ENCODE data around the gene TRAF2. TPM values are rescaled to one million over a fixed set of nuclear protein-coding genes. Genes with fewer than 3 reads are reported as not detected.
A peak's percentile ranks its signal among the peaks of the same experiment; 100 is the strongest.
"Not testable (repeated sequence)": the region's sequence is repeated elsewhere in the genome, so short reads cannot be mapped to it uniquely, and the experiment has no call there.

Gene TRAF2
- total RNA-seq, 1 donor from 2014 or later, result 16.5 TPM

- Histone ChIP-seq H3K4me1 (peaks cover 22% of the 10 kb centered on the region), H3K9me3 (no peaks in the 10 kb centered on the region), H3K27me3 (ENCODE audit: low read depth) (no peaks in the 10 kb centered on the region), H3K4me3 (no peak overlapping the region), H3K27ac (no peak overlapping the region), H3K36me3 (peaks cover 8% of the 10 kb centered on the region)
- no peak for ATAC-seq
- no peak for TF ChIP-seq CTCF (IDR thresholded peaks at IDR 0.05)
- intact Hi-C loops (cut with DNase I), result no loop called here
- no peak for DNase-seq
These were observed 17.7 kb upstream of the TRAF2 start for GRCh38 chr9:136868644-136869043.

GRCh38 chr9:136869611-136870010 lies 16.7 kb upstream of the TRAF2 start:
- H3K27me3 ChIP-seq (ENCODE audit: low read depth); intact Hi-C loops (cut with DNase I); H3K9me3 ChIP-seq; ATAC-seq; H3K4me3 ChIP-seq; DNase-seq; H3K36me3 ChIP-seq; H3K27ac ChIP-seq: not testable (repeated sequence)
- H3K4me1 ChIP-seq, result peaks cover 15% of the 10 kb centered on the region

GRCh38 chr9:136875155-136875554 lies 11.2 kb upstream of the TRAF2 start:
- no peak for TF ChIP-seq CTCF (IDR thresholded peaks at IDR 0.05)
- DNase-seq (no peak), ATAC-seq (no peak)
- Histone ChIP-seq H3K4me3 (no peak overlapping the region), H3K9me3 (no peaks in the 10 kb centered on the region), H3K36me3 (no peaks in the 10 kb centered on the region), H3K4me1 (no peaks in the 10 kb centered on the region), H3K27ac (no peak overlapping the region), H3K27me3 (ENCODE audit: low read depth) (no peaks in the 10 kb centered on the region)
- intact Hi-C loops (cut with DNase I), result no loop called here

- H3K27ac ChIP-seq, result no peak overlapping the region
- no peaks in the 10 kb centered on the region for H3K9me3 ChIP-seq
- DNase-seq, result no peak
- intact Hi-C loops (cut with DNase I), result no loop called here
- ATAC-seq, result no peak
- H3K4me1 ChIP-seq, result no peaks in the 10 kb centered on the region
- no peak for TF ChIP-seq CTCF (IDR thresholded peaks at IDR 0.05)
- no peaks in the 10 kb centered on the region for H3K36me3 ChIP-seq
- H3K4me3 ChIP-seq, result no peak overlapping the region
- no peaks in the 10 kb centered on the region for H3K27me3 ChIP-seq (ENCODE audit: low read depth)
These were observed 9.8 kb upstream of the TRAF2 start for GRCh38 chr9:136876476-136876875.

GRCh38 chr9:136880651-136881050 lies 5.7 kb upstream of the TRAF2 start:
- intact Hi-C loops (cut with DNase I), result no loop called here
- Histone ChIP-seq H3K9me3 (no peaks in the 10 kb centered on the region), H3K27me3 (ENCODE audit: low read depth) (no peaks in the 10 kb centered on the region), H3K4me3 (no peak overlapping the region), H3K27ac (no peak overlapping the region), H3K36me3 (no peaks in the 10 kb centered on the region), H3K4me1 (peaks cover 21% of the 10 kb centered on the region)
- TF ChIP-seq CTCF (IDR thresholded peaks at IDR 0.05), result no peak
- ATAC-seq (no peak), DNase-seq (no peak)

GRCh38 chr9:136881691-136882108 lies 4.6 kb upstream of the TRAF2 start:
- no peak for ATAC-seq
- Histone ChIP-seq H3K4me1 (peaks cover 23% of the 10 kb centered on the region), H3K27ac (peak overlapping the region; percentile 65), H3K27me3 (ENCODE audit: low read depth) (no peaks in the 10 kb centered on the region), H3K36me3 (no peaks in the 10 kb centered on the region), H3K4me3 (peak overlapping the region; percentile 36), H3K9me3 (no peaks in the 10 kb centered on the region)
- intact Hi-C loops (cut with DNase I), result no loop called here
- TF ChIP-seq CTCF (IDR thresholded peaks at IDR 0.05), result no peak
- DNase-seq, result no peak

Measured in lower lobe of right lung (tissue), 2 donors.